Astrocyte (in vitro differentiated cells and primary cell): ENCODE measurements around the gene P4HA2. TPM values are rescaled to one million over a fixed set of nuclear protein-coding genes. Genes with fewer than 3 reads are reported as not detected.

ENCODE experiments used
- DNase-seq: peaks from one replicate; pipeline ENCODE4 v3.0.0-alpha.2; 2010; ENCODE audit warnings: low read depth
- FAIRE-seq: peaks from 2 replicates; lab custom pipeline; 2011; peaks lifted over from hg19 to GRCh38; lab: Jason Lieb, UNC
- H2AFZ ChIP-seq: 2 replicates; pipeline ENCODE4 v1.6.0; 2012; ENCODE audit warnings: low read depth, low read length, inconsistent platforms
- H3K27ac ChIP-seq: 2 replicates; pipeline ENCODE4 v1.5.1; 2011; ENCODE audit warnings: low read depth, low read length, inconsistent platforms
- H3K27me3 ChIP-seq: 2 replicates; pipeline ENCODE4 v1.6.0; 2011; ENCODE audit warnings: low read length, inconsistent platforms; ENCODE audit not compliant: insufficient read depth
- H3K36me3 ChIP-seq: 2 replicates; pipeline ENCODE4 v1.5.1; 2011; ENCODE audit warnings: low read length, inconsistent platforms; ENCODE audit not compliant: insufficient read depth
- H3K4me1 ChIP-seq: 2 replicates; pipeline ENCODE4 v1.5.1; 2011; ENCODE audit warnings: low read length, inconsistent platforms; ENCODE audit not compliant: insufficient read depth
- H3K4me2 ChIP-seq: 2 replicates; pipeline ENCODE4 v1.6.0; 2012; ENCODE audit warnings: low read length, inconsistent platforms
- H3K4me3 ChIP-seq: 2 replicates; pipeline ENCODE4 v1.5.1; 2011; ENCODE audit warnings: low read depth, mild to moderate bottlenecking, low read length, inconsistent platforms; ENCODE audit not compliant: insufficient read depth
- H3K79me2 ChIP-seq: 2 replicates; pipeline ENCODE4 v1.6.0; 2012; ENCODE audit warnings: mild to moderate bottlenecking, low read length, inconsistent platforms; ENCODE audit not compliant: insufficient read depth
- H3K9ac ChIP-seq: 2 replicates; pipeline ENCODE4 v1.6.0; 2012; ENCODE audit warnings: mild to moderate bottlenecking, low read length, inconsistent platforms
- H3K9me3 ChIP-seq: 2 replicates; pipeline ENCODE4 v1.5.1; 2012; ENCODE audit warnings: low read depth, mild to moderate bottlenecking, low read length, inconsistent platforms; ENCODE audit not compliant: insufficient read depth
- H4K20me1 ChIP-seq: 2 replicates; pipeline ENCODE4 v1.6.0; 2012; ENCODE audit warnings: low read length, inconsistent platforms; ENCODE audit not compliant: insufficient read depth
- H3K27ac Mint-ChIP-seq: one replicate; pipeline ENCODE4 v1.8.0; 2021; ENCODE audit warnings: mild to moderate bottlenecking, mixed read lengths; ENCODE audit not compliant: unreplicated experiment
- H3K27me3 Mint-ChIP-seq: one replicate; pipeline ENCODE4 v1.8.0; 2021; ENCODE audit warnings: low read depth, mixed read lengths; ENCODE audit not compliant: unreplicated experiment
- H3K36me3 Mint-ChIP-seq: one replicate; pipeline ENCODE4 v1.8.0; 2021; ENCODE audit warnings: low read depth, mixed read lengths; ENCODE audit not compliant: unreplicated experiment
- H3K4me1 Mint-ChIP-seq: one replicate; pipeline ENCODE4 v1.8.0; 2021; ENCODE audit warnings: low read depth, mixed read lengths; ENCODE audit not compliant: unreplicated experiment
- H3K4me3 Mint-ChIP-seq: one replicate; pipeline ENCODE4 v1.8.0; 2021; ENCODE audit warnings: mild to moderate bottlenecking, moderate library complexity, mixed read lengths; ENCODE audit not compliant: unreplicated experiment
- H3K9me3 Mint-ChIP-seq: one replicate; pipeline ENCODE4 v1.8.0; 2021; ENCODE audit warnings: mild to moderate bottlenecking, mixed read lengths; ENCODE audit not compliant: unreplicated experiment
- EZH2 ChIP-seq: IDR thresholded peaks from 2 replicates; pipeline ENCODE4 v1.6.1; 2012; ENCODE audit warnings: mild to moderate bottlenecking, low read length, inconsistent platforms; ENCODE audit not compliant: insufficient read depth
- total RNA-seq: library from RNA; stranded (reverse); gene quantifications from 2 replicates; pipeline ENCODE4 v1.2.1, GENCODE V29; 2021
- TF ChIP-seq, protein P1 (sequence below): IDR thresholded peaks from 2 replicates; pipeline ENCODE4 v1.5.1; 2011; ENCODE audit warnings: low read depth, mild to moderate bottlenecking, inconsistent platforms, low read length, moderate library complexity; ENCODE audit not compliant: insufficient read depth

The P4HA2 gene
- total RNA-seq, 1 donor from 2014 or later = 214 TPM

DNA sequence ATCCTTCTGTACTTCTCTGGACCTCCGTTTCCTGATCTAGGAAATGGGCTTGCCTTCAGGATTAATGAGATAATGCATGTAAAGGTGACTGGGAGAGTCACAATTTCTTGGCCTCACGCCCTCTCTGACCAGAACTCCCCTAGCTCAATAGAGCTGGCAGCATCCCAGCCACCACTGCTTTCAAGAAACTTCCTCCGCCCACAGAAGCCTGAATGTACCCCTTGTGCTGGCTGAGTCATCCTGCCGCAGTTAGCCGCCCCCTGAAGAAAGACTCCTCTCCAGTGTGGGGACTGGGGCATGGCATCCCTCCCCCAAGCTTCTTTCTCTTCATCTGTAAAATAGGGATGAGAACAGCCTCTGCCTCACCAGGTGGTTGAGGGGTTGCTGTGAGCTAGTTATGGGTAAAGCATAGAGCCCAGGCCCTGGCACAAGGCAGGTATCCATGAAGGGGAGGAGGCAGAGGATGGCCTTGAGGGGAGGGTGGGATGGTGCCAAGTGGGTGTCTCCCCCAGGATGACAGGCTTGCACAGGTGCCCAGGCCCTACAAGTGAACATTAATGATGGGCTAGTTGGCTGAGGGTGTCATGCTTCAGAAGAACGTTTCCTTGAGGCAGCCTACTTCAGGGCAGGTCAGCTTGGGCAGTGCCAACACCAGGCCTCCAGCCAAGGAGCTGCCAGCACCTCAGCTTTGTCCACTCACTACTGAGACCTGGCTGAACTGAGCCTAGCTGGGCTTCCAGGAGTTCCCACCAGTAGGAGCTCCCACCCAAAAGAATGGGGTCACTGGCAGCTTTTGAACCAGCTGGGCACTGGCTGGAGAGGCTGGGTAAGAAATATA, 33.3 kb upstream of the P4HA2 start:
- H3K4me3 Mint-ChIP-seq = peak overlapping the region; percentile 87
- Histone ChIP-seq H3K27ac (peak overlapping the region; percentile 99), H3K27me3 (no peaks in the 10 kb centered on the region), H3K4me3 (no peak overlapping the region), H2AFZ (no peak overlapping the region), H3K9ac (peak overlapping the region; percentile 100), H3K36me3 (peaks cover 20% of the 10 kb centered on the region), H3K4me1 (peaks cover 81% of the 10 kb centered on the region), H3K9me3 (no peaks in the 10 kb centered on the region), H3K4me2 (peak overlapping the region; percentile 97), H3K79me2 (peaks cover 86% of the 10 kb centered on the region), H4K20me1 (peaks cover 57% of the 10 kb centered on the region)
- DNase-seq (peak; percentile 96), FAIRE-seq (no peak)
- H3K9me3 Mint-ChIP-seq = no peaks in the 10 kb centered on the region
- H3K4me1 Mint-ChIP-seq = peaks cover 54% of the 10 kb centered on the region
- H3K36me3 Mint-ChIP-seq = peaks cover 13% of the 10 kb centered on the region
- no peaks in the 10 kb centered on the region for H3K27me3 Mint-ChIP-seq
- H3K27ac Mint-ChIP-seq = peak overlapping the region; percentile 85
- TF ChIP-seq EZH2 = no peak

DNA sequence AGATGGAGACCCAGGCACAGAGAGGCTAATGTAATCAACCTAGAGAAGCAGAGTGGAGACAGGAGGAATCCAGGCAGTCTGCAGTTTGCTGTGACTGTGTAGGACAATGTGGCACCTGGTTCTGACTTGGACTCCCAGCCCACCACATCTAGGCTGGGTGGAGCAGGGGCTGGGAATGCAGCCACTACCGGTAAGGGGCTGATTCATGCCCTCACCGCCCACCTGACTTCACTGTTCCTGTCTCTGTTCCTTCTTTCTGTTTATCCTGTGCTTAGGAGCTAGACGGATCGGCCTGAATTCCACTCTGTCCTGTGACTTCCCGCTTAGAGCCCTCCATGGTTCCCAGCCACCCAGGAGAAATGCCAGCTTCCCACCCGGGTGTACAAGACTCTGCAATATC, 32.4 kb upstream of the P4HA2 start:
- peak overlapping the region; percentile 85 for H3K27ac Mint-ChIP-seq
- H3K9me3 ChIP-seq = no peaks in the 10 kb centered on the region
- H4K20me1 ChIP-seq = peaks cover 52% of the 10 kb centered on the region
- H2AFZ ChIP-seq = no peak overlapping the region
- FAIRE-seq (no peak), DNase-seq (peak; percentile 76)
- H3K27me3 ChIP-seq = no peaks in the 10 kb centered on the region
- H3K4me3 Mint-ChIP-seq = peak overlapping the region; percentile 87
- H3K36me3 Mint-ChIP-seq = peaks cover 10% of the 10 kb centered on the region
- peak overlapping the region; percentile 97 for H3K4me2 ChIP-seq
- H3K27me3 Mint-ChIP-seq = peaks cover 4% of the 10 kb centered on the region
- peak overlapping the region; percentile 100 for H3K9ac ChIP-seq
- H3K36me3 ChIP-seq = peaks cover 20% of the 10 kb centered on the region
- H3K27ac ChIP-seq = peak overlapping the region; percentile 99
- H3K4me3 ChIP-seq = peak overlapping the region; percentile 89
- TF ChIP-seq EZH2 = no peak
- TF ChIP-seq, protein P1, sequence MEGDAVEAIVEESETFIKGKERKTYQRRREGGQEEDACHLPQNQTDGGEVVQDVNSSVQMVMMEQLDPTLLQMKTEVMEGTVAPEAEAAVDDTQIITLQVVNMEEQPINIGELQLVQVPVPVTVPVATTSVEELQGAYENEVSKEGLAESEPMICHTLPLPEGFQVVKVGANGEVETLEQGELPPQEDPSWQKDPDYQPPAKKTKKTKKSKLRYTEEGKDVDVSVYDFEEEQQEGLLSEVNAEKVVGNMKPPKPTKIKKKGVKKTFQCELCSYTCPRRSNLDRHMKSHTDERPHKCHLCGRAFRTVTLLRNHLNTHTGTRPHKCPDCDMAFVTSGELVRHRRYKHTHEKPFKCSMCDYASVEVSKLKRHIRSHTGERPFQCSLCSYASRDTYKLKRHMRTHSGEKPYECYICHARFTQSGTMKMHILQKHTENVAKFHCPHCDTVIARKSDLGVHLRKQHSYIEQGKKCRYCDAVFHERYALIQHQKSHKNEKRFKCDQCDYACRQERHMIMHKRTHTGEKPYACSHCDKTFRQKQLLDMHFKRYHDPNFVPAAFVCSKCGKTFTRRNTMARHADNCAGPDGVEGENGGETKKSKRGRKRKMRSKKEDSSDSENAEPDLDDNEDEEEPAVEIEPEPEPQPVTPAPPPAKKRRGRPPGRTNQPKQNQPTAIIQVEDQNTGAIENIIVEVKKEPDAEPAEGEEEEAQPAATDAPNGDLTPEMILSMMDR = no peak
- H3K9me3 Mint-ChIP-seq = no peaks in the 10 kb centered on the region
- H3K4me1 Mint-ChIP-seq = peaks cover 46% of the 10 kb centered on the region
- H3K4me1 ChIP-seq = peaks cover 72% of the 10 kb centered on the region
- peaks cover 80% of the 10 kb centered on the region for H3K79me2 ChIP-seq

DNA sequence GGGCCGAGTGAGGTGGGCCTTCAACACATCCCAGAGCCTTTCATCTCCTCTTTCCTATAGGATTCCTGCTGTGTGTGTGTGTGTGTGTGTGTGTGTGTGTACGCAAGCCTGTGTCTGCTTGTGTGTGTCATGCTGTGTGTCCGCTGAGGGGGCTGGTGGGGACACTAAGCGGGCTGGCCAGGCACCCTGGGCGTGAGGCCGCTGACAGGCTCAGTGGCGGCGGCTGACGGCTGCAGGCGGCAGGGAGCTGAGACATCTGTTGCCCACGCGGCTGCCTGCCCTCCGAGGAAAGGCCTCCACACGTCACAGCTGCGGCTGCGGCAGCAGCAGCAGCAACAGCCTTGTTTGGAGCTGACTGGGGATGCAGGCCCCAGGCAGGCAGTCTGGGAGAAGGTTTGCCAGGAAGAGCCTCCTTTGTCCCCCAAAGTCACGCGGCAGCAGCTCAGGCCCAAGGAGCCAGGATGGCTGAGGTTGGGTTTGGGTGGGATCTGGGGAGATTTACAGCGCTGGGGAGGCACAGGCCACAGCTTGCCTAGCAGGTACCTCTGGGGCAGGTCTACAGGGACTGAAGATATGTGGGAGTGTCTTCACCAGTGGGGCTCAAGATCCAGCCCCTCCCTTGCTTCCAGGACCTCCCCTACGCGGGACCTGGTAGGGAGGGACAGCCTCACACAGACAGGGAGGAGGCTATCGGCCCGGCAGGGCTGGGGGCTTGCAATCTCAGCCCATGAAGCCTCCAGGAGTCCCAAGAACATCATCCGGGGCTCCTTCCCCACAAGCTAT, 31.6 kb upstream of the P4HA2 start:
- H3K27ac ChIP-seq = peak overlapping the region; percentile 99
- H3K9ac ChIP-seq = peak overlapping the region; percentile 100
- peak overlapping the region; percentile 97 for H3K4me2 ChIP-seq
- H2AFZ ChIP-seq = no peak overlapping the region
- Mint-ChIP-seq H3K36me3 (peaks cover 9% of the 10 kb centered on the region), H3K9me3 (peaks cover 3% of the 10 kb centered on the region), H3K27ac (peak overlapping the region; percentile 72), H3K27me3 (peaks cover 4% of the 10 kb centered on the region), H3K4me3 (peak overlapping the region; percentile 87), H3K4me1 (peaks cover 38% of the 10 kb centered on the region)
- no peaks in the 10 kb centered on the region for H3K27me3 ChIP-seq
- FAIRE-seq (no peak), DNase-seq (peak; percentile 91)
- peaks cover 64% of the 10 kb centered on the region for H3K4me1 ChIP-seq
- peaks cover 18% of the 10 kb centered on the region for H3K36me3 ChIP-seq
- peaks cover 45% of the 10 kb centered on the region for H4K20me1 ChIP-seq
- H3K9me3 ChIP-seq = no peaks in the 10 kb centered on the region
- H3K4me3 ChIP-seq = peak overlapping the region; percentile 89
- H3K79me2 ChIP-seq = peaks cover 72% of the 10 kb centered on the region
- TF ChIP-seq, protein P1 = no peak
- no peak for TF ChIP-seq EZH2
